ENCODE results near the gene FYB2. TPM values are rescaled to one million over a fixed set of nuclear protein-coding genes. Genes with fewer than 3 reads are reported as not detected.

Gene FYB2
- total RNA-seq, 4 donors from 2014 or later, result 0.26 to 8.6 (median 4.7) TPM

DNA sequence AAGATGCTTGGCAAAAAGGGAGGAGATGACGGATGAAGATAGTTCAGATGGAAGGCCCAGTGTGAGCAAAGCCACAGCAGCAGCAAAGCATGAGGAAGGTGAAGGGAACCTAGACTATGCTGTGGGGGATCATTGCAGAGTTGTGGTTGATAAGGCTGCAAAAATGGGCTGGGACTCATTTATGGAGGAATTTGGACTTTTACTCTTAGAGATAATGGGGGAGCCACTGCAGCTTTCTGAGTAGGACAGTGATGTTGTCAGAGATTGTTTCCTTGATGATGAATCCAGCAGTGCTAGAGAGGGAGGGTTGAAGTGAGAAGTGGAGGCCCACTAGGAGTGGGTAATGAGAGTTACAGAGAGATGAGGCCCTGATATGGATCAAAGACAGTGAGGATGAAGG is 33.3 kb upstream of the FYB2 start:
- intact Hi-C loops (cut with DNase I; ENCODE audit: low total_unique reads), result no loop called here
- no peak overlapping the region for H3K4me3 ChIP-seq
- H3K27me3 ChIP-seq, result peaks cover 0 to 4% of the 10 kb centered on the region in 2 donors
- H3K36me3 ChIP-seq, result no peaks in the 10 kb centered on the region
- no peaks in the 10 kb centered on the region for H3K9me3 ChIP-seq
- TF ChIP-seq CTCF (IDR thresholded peaks at IDR 0.05) (no peak), POLR2A (IDR thresholded peaks at IDR 0.05) (no peak)
- DNase-seq, result no peak
- no peak overlapping the region for H3K27ac ChIP-seq
- H3K4me1 ChIP-seq, result no peaks in the 10 kb centered on the region

- Histone ChIP-seq H3K4me1 (no peaks in the 10 kb centered on the region), H3K27ac (no peak overlapping the region), H3K9me3 (no peaks in the 10 kb centered on the region), H3K4me3 (no peak overlapping the region), H3K36me3 (no peaks in the 10 kb centered on the region), H3K27me3 (peaks cover 0 to 4% of the 10 kb centered on the region in 2 donors)
- no peak for TF ChIP-seq CTCF (IDR thresholded peaks at IDR 0.05)
- no peak for TF ChIP-seq POLR2A (IDR thresholded peaks at IDR 0.05)
- intact Hi-C loops (cut with DNase I; ENCODE audit: low total_unique reads), result no loop called here
- no peak for DNase-seq
These were observed 31.7 kb upstream of the FYB2 start for GRCh38 chr1:56850922-56851321.

DNA sequence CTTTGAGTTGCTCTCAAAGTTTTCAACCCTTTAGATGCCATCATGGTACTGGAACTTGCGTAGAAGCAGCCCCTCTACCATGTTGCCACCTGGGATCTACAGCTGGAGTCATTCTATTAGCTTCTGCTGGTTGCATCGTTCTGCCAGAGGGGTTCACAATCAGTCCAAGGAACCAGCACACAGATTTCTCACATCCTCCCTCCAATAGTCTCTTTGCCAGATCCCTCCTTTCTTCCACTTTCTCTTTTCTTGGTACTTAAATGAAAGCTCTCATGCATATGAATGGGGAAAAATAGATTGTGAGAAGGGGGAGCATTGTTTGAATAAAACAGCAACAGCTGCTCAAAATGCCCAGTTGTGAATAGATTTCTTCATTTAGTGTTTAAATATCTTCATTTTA is 31.2 kb upstream of the FYB2 start:
- DNase-seq, result no peak
- intact Hi-C loops (cut with DNase I; ENCODE audit: low total_unique reads), result no loop called here
- Histone ChIP-seq H3K4me1 (no peaks in the 10 kb centered on the region), H3K4me3 (no peak overlapping the region), H3K27ac (no peak overlapping the region), H3K36me3 (no peaks in the 10 kb centered on the region), H3K27me3 (peaks cover 0 to 2% of the 10 kb centered on the region in 2 donors), H3K9me3 (no peaks in the 10 kb centered on the region)
- TF ChIP-seq CTCF (IDR thresholded peaks at IDR 0.05), result no peak
- no peak for TF ChIP-seq POLR2A (IDR thresholded peaks at IDR 0.05)

DNA sequence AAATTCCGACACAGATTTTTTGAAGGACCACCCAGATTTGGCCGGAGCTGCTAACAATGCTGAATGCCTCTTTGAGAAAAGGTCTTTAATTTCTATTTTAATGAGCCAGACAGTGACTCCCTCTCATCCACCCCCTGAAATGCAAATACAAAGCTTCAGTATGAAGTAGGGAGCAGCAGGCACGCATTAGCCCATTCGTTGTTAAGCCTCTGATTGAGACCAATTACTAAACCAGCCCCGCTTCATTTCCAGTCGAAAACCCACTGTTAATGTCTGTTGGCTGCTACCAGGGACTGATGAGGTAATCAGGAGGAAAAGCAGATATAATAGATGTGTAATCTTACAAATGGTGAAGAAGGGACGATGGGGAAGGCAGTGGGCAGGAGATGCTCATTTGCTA is 30.5 kb upstream of the FYB2 start:
- no peak for TF ChIP-seq POLR2A (IDR thresholded peaks at IDR 0.05)
- no peak for TF ChIP-seq CTCF (IDR thresholded peaks at IDR 0.05)
- no peak for DNase-seq
- intact Hi-C loops (cut with DNase I; ENCODE audit: low total_unique reads), result no loop called here
- Histone ChIP-seq H3K27me3 (no peaks in the 10 kb centered on the region), H3K36me3 (no peaks in the 10 kb centered on the region), H3K27ac (no peak overlapping the region), H3K9me3 (no peaks in the 10 kb centered on the region), H3K4me1 (no peaks in the 10 kb centered on the region), H3K4me3 (no peak overlapping the region)

DNA sequence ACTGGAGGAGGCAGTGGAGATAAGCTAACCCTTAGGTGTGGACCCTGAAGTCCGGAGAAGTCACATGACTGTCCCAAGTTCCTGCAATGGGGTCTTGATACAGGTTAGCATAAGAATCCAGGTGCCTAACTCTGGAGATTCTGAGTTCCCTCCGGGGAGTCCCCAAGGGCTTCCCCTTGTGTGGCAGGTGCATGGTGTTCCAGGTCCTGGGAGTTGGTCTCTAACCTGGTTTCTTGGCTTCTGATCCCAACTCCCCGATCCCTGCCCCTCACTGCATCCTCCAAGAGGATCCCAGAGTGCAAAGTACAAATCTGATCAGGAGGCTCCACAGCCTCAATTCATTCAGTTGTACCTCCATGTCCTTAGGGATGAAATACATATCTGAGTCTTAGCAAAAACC is 26.1 kb upstream of the FYB2 start:
- TF ChIP-seq CTCF (IDR thresholded peaks at IDR 0.05) (no peak), POLR2A (IDR thresholded peaks at IDR 0.05) (no peak)
- H3K36me3 ChIP-seq, result no peaks in the 10 kb centered on the region
- H3K4me1 ChIP-seq, result no peaks in the 10 kb centered on the region
- no peak overlapping the region for H3K27ac ChIP-seq
- intact Hi-C loops (cut with DNase I; ENCODE audit: low total_unique reads), result no loop called here
- no peaks in the 10 kb centered on the region for H3K27me3 ChIP-seq
- no peak overlapping the region for H3K4me3 ChIP-seq
- no peak for DNase-seq
- no peaks in the 10 kb centered on the region for H3K9me3 ChIP-seq
